ENCODE results near the gene FOXC2. TPM values are rescaled to one million over a fixed set of nuclear protein-coding genes. Genes with fewer than 3 reads are reported as not detected.

Gene FOXC2
- total RNA-seq, 2 donors from 2014 or later, result 0.66 to 0.78 TPM

DNA sequence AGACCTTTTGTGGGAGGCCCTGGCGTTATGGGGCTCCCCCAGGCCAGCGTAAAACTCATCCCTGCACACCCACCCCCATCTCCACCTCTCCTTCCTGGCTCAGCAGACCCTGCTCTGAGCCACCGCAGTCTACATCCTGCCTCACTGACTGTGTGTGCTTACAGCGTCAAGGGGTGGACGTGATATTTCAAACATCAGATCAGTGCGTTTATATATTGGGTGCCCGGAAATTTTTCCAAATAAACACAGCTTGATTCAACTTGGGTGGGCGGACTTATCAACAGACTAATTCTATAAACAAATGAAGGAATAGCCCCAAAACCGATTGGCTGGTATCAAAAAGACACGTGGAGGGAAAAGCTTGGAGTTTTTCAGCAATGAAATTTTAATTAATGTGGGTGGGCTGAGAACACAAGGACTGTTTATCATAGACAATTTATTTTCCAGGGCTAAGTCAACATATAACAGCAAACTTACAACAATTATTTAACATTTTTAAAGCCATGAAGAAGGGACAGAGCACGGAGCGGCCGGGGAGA lies 11.5 kb downstream of the FOXC2 start, which contains the start of gene FOXL1:
Gene FOXL1, plus strand, starts transcription at position 489 of the 539 bp plus-strand sequence. CDS start 175 bp downstream, outside the sequence.
- 21 to 30% methylated on average over 13 of the region's 13 CpGs for WGBS, 2 donors
- Histone ChIP-seq H3K27ac (no peak within 1 kb of the TSS), H3K4me3 (no peak within 1 kb of the TSS), H3K36me3 (replicated peaks in 1 of 2; ENCODE audit: insufficient read depth in 1 of 2, low read depth in 2 of 2) (no peaks in the 10 kb centered on the region), H3K9me3 (no peaks in the 10 kb centered on the region), H3K4me1 (peaks cover 24% of the 10 kb centered on the region), H3K27me3 (peaks cover 0 to 33% of the 10 kb centered on the region in 2 donors)
- intact Hi-C loops (cut with DNase I), result no loop called here
- no peak for ATAC-seq
- DNase-seq, result no peak
- no peak for TF ChIP-seq POLR2A (IDR thresholded peaks at IDR 0.05)
- no peak for TF ChIP-seq CTCF (IDR thresholded peaks at IDR 0.05)

DNA sequence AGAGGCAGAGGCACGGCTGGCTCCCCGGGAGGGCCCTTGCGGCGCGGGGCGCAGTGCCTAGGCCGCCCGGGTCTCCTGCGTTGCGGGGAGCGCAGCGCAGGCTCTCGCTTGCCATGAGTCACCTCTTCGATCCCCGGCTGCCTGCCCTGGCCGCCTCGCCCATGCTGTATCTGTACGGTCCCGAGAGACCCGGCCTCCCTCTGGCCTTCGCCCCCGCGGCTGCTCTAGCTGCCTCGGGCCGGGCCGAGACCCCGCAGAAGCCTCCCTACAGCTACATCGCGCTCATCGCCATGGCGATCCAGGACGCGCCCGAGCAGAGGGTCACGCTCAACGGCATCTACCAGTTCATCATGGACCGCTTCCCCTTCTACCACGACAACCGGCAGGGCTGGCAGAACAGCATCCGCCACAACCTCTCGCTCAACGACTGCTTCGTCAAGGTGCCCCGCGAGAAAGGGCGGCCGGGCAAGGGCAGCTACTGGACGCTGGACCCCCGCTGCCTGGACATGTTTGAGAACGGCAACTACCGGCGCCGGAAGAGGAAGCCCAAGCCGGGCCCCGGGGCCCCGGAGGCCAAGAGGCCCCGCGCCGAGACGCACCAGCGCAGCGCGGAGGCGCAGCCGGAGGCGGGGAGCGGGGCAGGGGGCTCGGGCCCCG lies 12.1 kb downstream of the FOXC2 start:
- intact Hi-C loops (cut with DNase I), result no loop called here
- no peak for ATAC-seq
- Histone ChIP-seq H3K4me1 (peaks cover 24% of the 10 kb centered on the region), H3K9me3 (no peaks in the 10 kb centered on the region), H3K27ac (no peak overlapping the region), H3K27me3 (peaks cover 0 to 32% of the 10 kb centered on the region in 2 donors), H3K4me3 (no peak overlapping the region), H3K36me3 (replicated peaks in 1 of 2; ENCODE audit: insufficient read depth in 1 of 2, low read depth in 2 of 2) (no peaks in the 10 kb centered on the region)
- WGBS, 2 donors, result 4 to 6% methylated on average over 16 to 69 of the region's 69 CpGs
- DNase-seq, result no peak
- TF ChIP-seq CTCF (IDR thresholded peaks at IDR 0.05), result no peak
- TF ChIP-seq POLR2A (IDR thresholded peaks at IDR 0.05), result no peak

- TF ChIP-seq CTCF (IDR thresholded peaks at IDR 0.05), result no peak
- no peak for TF ChIP-seq POLR2A (IDR thresholded peaks at IDR 0.05)
- H3K36me3 ChIP-seq (replicated peaks in 1 of 2; ENCODE audit: insufficient read depth in 1 of 2, low read depth in 2 of 2), result no peaks in the 10 kb centered on the region
- peaks cover 24% of the 10 kb centered on the region for H3K4me1 ChIP-seq
- H3K27ac ChIP-seq, result no peak overlapping the region
- DNase-seq (no peak), ATAC-seq (no peak)
- H3K27me3 ChIP-seq, result peaks cover 0 to 32% of the 10 kb centered on the region in 2 donors
- 3 to 17% methylated on average over 15 to 63 of the region's 69 CpGs for WGBS, 2 donors
- H3K9me3 ChIP-seq, result no peaks in the 10 kb centered on the region
- intact Hi-C loops (cut with DNase I), result no loop called here
- no peak overlapping the region for H3K4me3 ChIP-seq
Observed at GRCh38 chr16:86579268-86580062, 12.8 kb downstream of the FOXC2 start.

GRCh38 chr16:86580063-86580790 lies 13.6 kb downstream of the FOXC2 start:
- ATAC-seq (no peak), DNase-seq (no peak)
- peaks cover 24% of the 10 kb centered on the region for H3K4me1 ChIP-seq
- H3K4me3 ChIP-seq, result no peak overlapping the region
- no peak for TF ChIP-seq CTCF (IDR thresholded peaks at IDR 0.05)
- TF ChIP-seq POLR2A (IDR thresholded peaks at IDR 0.05), result no peak
- intact Hi-C loops (cut with DNase I), result no loop called here
- H3K9me3 ChIP-seq, result no peaks in the 10 kb centered on the region
- no peak overlapping the region for H3K27ac ChIP-seq
- H3K27me3 ChIP-seq, result peaks cover 0 to 27% of the 10 kb centered on the region in 2 donors
- 32% methylated on average over 7 to 19 of the region's 19 CpGs for whole genome bisulfite sequencing, 2 donors
- no peaks in the 10 kb centered on the region for H3K36me3 ChIP-seq (replicated peaks in 1 of 2; ENCODE audit: insufficient read depth in 1 of 2, low read depth in 2 of 2)

All from body of pancreas (tissue), 4 donors.